HL-60 (cell line): Measurements from ENCODE around the gene SETBP1.

ENCODE experiments used
- DNase-seq, 2 experiments: peaks; one replicate each; pipeline ENCODE4 v3.0.0-alpha.2; 2010 to 2020; ENCODE audit warnings: low read depth in 1 of 2, low spot score in 1 of 2
- H3K27ac ChIP-seq: fragments of 250-450 bp; sonication (Bioruptor Pico); replicated peaks from 2 replicates; pipeline ENCODE4 v1.5.1; 2020; ENCODE audit warnings: mild to moderate bottlenecking, moderate library complexity
- H3K27me3 ChIP-seq: fragments of 250-450 bp; sonication (Bioruptor Pico); 2 replicates; pipeline ENCODE4 v1.5.1; 2021; ENCODE audit warnings: mild to moderate bottlenecking, moderate library complexity; ENCODE audit not compliant: insufficient read depth, poor library complexity, severe bottlenecking
- H3K4me3 ChIP-seq: replicated peaks from 2 replicates; pipeline ENCODE4 v1.5.1; 2011; ENCODE audit warnings: mild to moderate bottlenecking, control low read depth, low read length; ENCODE audit not compliant: insufficient read depth
- CTCF ChIP-seq: IDR thresholded peaks from one replicate; pipeline ENCODE4 v1.5.1; 2011; ENCODE audit warnings: low read length, control low read depth, inconsistent platforms; ENCODE audit not compliant: insufficient read depth
- GABPA ChIP-seq: IDR thresholded peaks from 2 replicates; pipeline ENCODE4 v1.6.1; 2012; ENCODE audit warnings: low read depth
- POLR2AphosphoS5 ChIP-seq: IDR thresholded peaks from 2 replicates; pipeline ENCODE4 v1.6.1; 2012; ENCODE audit warnings: low read depth
- REST ChIP-seq: IDR thresholded peaks from 2 replicates; pipeline ENCODE4 v1.6.1; 2012; ENCODE audit warnings: low read depth; ENCODE audit not compliant: insufficient replicate concordance
- SPI1 ChIP-seq: IDR thresholded peaks from 2 replicates; pipeline ENCODE4 v1.6.1; 2012; ENCODE audit warnings: low read depth, mild to moderate bottlenecking, borderline replicate concordance

The SETBP1 gene

DNA sequence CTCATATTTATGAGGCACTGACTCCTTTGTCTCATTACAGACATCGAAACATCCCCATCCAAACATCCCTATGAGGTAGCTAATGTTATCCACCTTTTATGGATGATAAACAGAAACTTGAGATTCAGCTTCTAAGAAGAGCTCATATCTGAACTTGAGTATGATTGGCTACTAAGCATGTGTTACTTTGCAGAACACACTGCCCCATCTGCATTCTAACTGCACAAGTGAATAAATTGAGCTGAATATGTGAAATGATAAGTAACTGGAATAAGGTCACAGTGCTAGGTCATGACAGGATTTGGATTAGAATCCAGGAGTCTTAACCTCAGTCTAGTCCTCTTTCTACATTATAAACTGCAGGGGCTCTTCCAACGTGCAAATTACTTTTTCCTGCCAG is 172.7 kb downstream of the SETBP1 start:
- no peak for DNase-seq
- Histone ChIP-seq H3K4me3 (no peak overlapping the region), H3K27ac (no peak overlapping the region), H3K27me3 (no peaks in the 10 kb centered on the region)
- TF ChIP-seq SPI1 (no peak), REST (no peak), GABPA (no peak), POLR2AphosphoS5 (no peak), CTCF (no peak)

DNA sequence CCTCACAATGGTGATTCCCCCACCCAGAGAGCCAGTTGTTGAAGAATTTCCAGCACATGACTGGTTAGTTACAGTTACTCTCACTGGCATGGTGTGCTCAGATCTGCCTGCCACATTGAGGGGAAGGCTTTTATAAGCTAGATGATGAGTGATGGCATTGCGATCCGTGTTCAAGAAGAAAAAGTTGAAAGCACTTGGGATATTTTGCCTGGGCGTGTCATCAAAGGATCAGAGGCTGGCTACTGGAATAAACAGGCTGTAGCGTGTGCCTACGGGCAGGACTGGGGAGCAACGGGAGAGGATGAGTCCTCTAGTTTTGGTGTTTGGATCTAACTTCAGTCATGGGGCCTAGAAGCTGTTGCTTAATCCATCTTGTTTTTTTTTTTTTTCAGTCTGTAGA is 175.0 kb downstream of the SETBP1 start:
- no peak for TF ChIP-seq POLR2AphosphoS5
- no peak for TF ChIP-seq SPI1
- TF ChIP-seq GABPA: no peak
- no peak for TF ChIP-seq CTCF
- TF ChIP-seq REST: no peak
- H3K27me3 ChIP-seq: peaks cover 10% of the 10 kb centered on the region
- DNase-seq: no peak
- H3K27ac ChIP-seq: no peak overlapping the region
- H3K4me3 ChIP-seq: no peak overlapping the region

GRCh38 chr18:44856157-44856556 is 175.5 kb downstream of the SETBP1 start:
- TF ChIP-seq REST (no peak), SPI1 (peak; percentile 48; the same call in 1 of the 2 replicates)
- Histone ChIP-seq H3K27ac (no peak overlapping the region), H3K4me3 (no peak overlapping the region), H3K27me3 (peaks cover 10% of the 10 kb centered on the region)
- no peak for DNase-seq

DNA sequence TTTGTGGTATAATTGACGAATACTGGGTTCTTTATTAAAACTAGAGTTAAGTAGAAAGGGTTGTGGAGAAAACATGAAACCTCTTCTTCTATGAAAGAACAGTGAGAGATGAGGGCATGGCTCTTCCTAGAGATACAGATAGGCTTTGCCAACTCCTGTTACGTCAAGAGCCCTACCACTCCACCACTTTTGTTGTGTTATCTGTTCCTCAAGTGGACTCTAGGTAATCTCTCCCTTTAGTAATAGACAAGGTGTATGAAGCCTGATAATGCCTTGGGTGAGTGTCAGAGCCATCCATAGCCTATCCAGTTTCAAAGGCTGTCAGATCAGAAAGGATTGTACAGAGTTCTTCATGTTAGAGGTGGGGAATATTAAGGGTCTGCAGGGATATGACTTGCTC is 176.4 kb downstream of the SETBP1 start:
- no peak for TF ChIP-seq GABPA
- no peak for TF ChIP-seq POLR2AphosphoS5
- TF ChIP-seq CTCF: no peak
- no peak for TF ChIP-seq SPI1
- TF ChIP-seq REST: no peak
- Histone ChIP-seq H3K4me3 (no peak overlapping the region), H3K27ac (no peak overlapping the region), H3K27me3 (peaks cover 13% of the 10 kb centered on the region)
- DNase-seq: no peak
